Chondrocyte (in vitro differentiated cells): ENCODE measurements around the gene SETMAR. TPM values are rescaled to one million over a fixed set of nuclear protein-coding genes. Genes with fewer than 3 reads are reported as not detected.

ENCODE experiments used
- DNase-seq: peaks from one replicate; pipeline ENCODE4 v3.0.0; 2021; ENCODE audit warnings: mixed read lengths, low spot score
- H3K27ac Mint-ChIP-seq: one replicate; pipeline ENCODE4 v1.8.0; 2021; ENCODE audit warnings: mild to moderate bottlenecking, moderate library complexity, mixed read lengths; ENCODE audit not compliant: unreplicated experiment
- H3K27me3 Mint-ChIP-seq: 2 replicates; pipeline ENCODE4 v1.8.0; 2021; ENCODE audit warnings: low read depth, mixed read lengths
- H3K36me3 Mint-ChIP-seq: 2 replicates; pipeline ENCODE4 v1.8.0; 2021; ENCODE audit warnings: low read depth, mixed read lengths
- H3K4me1 Mint-ChIP-seq: 2 replicates; pipeline ENCODE4 v1.8.0; 2021; ENCODE audit warnings: low read depth, mild to moderate bottlenecking, mixed read lengths
- H3K4me3 Mint-ChIP-seq: one replicate; pipeline ENCODE4 v1.8.0; 2021; ENCODE audit warnings: mild to moderate bottlenecking, moderate library complexity, mixed read lengths; ENCODE audit not compliant: unreplicated experiment
- H3K9me3 Mint-ChIP-seq: 2 replicates; pipeline ENCODE4 v1.8.0; 2021; ENCODE audit warnings: low read depth, mixed read lengths
- CTCF ChIP-seq: fragments of 200-600 bp; sonication (generic); IDR thresholded peaks from 2 replicates; pipeline ENCODE4 v1.5.0; 2021; ENCODE audit warnings: antibody characterized with exemption, mild to moderate bottlenecking, moderate library complexity
- total RNA-seq: library from RNA; stranded (reverse); gene quantifications from 3 replicates; pipeline ENCODE4 v1.2.1, GENCODE V29; 2021

SETMAR gene
- total RNA-seq, 1 donor from 2014 or later, result 13.1 TPM

- Mint-ChIP-seq H3K9me3 (peaks cover 2% of the 10 kb centered on the region), H3K36me3 (no peaks in the 10 kb centered on the region), H3K4me3 (peak overlapping the region; percentile 10), H3K27ac (peak overlapping the region; percentile 43), H3K4me1 (peaks cover 34% of the 10 kb centered on the region), H3K27me3 (no peaks in the 10 kb centered on the region)
- TF ChIP-seq CTCF, result no peak
- DNase-seq, result no peak
Measured at GRCh38 chr3:4340411-4341335, 37.5 kb downstream of the SETMAR start.

GRCh38 chr3:4341336-4341675 is 38.1 kb downstream of the SETMAR start:
- H3K36me3 Mint-ChIP-seq, result no peaks in the 10 kb centered on the region
- peaks cover 7% of the 10 kb centered on the region for H3K9me3 Mint-ChIP-seq
- H3K4me3 Mint-ChIP-seq, result no peak overlapping the region
- DNase-seq, result no peak
- H3K27me3 Mint-ChIP-seq, result no peaks in the 10 kb centered on the region
- peaks cover 29% of the 10 kb centered on the region for H3K4me1 Mint-ChIP-seq
- TF ChIP-seq CTCF, result no peak
- peak overlapping the region; percentile 43 for H3K27ac Mint-ChIP-seq

GRCh38 chr3:4343258-4343657 is 40.1 kb downstream of the SETMAR start:
- TF ChIP-seq CTCF, result no peak
- no peaks in the 10 kb centered on the region for H3K36me3 Mint-ChIP-seq
- no peak overlapping the region for H3K27ac Mint-ChIP-seq
- no peaks in the 10 kb centered on the region for H3K27me3 Mint-ChIP-seq
- H3K4me1 Mint-ChIP-seq, result peaks cover 13% of the 10 kb centered on the region
- peaks cover 9% of the 10 kb centered on the region for H3K9me3 Mint-ChIP-seq
- H3K4me3 Mint-ChIP-seq, result no peak overlapping the region
- no peak for DNase-seq

GRCh38 chr3:4350789-4351163 is 47.6 kb downstream of the SETMAR start:
- peak; percentile 98 for TF ChIP-seq CTCF
- Mint-ChIP-seq H3K36me3 (peaks cover 2% of the 10 kb centered on the region), H3K4me3 (no peak overlapping the region), H3K4me1 (peaks cover 16% of the 10 kb centered on the region), H3K9me3 (peaks cover 6% of the 10 kb centered on the region), H3K27me3 (no peaks in the 10 kb centered on the region), H3K27ac (no peak overlapping the region)
- no peak for DNase-seq

- H3K27me3 Mint-ChIP-seq, result no peaks in the 10 kb centered on the region
- no peak overlapping the region for H3K4me3 Mint-ChIP-seq
- H3K27ac Mint-ChIP-seq, result no peak overlapping the region
- H3K4me1 Mint-ChIP-seq, result peaks cover 16% of the 10 kb centered on the region
- peak; percentile 55 for TF ChIP-seq CTCF
- DNase-seq, result no peak
- H3K36me3 Mint-ChIP-seq, result peaks cover 2% of the 10 kb centered on the region
- peaks cover 3% of the 10 kb centered on the region for H3K9me3 Mint-ChIP-seq
Measured at GRCh38 chr3:4351164-4351855, 48.1 kb downstream of the SETMAR start.
